ENCODE results near the gene RALGAPA2.

RALGAPA2 gene

GRCh38 chr20:20627471-20627870, 85.0 kb downstream of the RALGAPA2 start:
- no peak for DNase-seq

GRCh38 chr20:20624914-20625313, 87.5 kb downstream of the RALGAPA2 start:
- no peak for DNase-seq

- no peak for DNase-seq
These were observed 91.2 kb downstream of the RALGAPA2 start for GRCh38 chr20:20621195-20621594.

DNA sequence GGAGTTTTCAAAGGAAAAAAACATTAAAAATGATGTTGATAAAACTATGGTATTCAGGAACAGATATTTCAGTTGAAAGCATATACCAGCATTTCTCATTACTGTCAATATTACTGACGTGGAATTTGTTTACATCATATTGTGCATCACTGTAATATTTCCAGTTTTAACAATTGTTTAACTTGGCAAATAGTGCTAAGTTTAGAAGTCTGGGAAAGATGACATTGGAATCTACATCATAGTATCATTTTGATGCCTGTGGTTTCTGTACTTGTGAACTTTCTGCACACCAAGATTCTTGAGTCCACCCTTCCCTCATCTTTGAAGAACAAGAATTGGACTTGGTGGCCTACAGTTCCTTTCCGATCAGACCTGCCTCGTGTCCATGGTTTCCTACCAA, 98.1 kb downstream of the RALGAPA2 start:
- DNase-seq: no peak

GRCh38 chr20:20612251-20612650, 100.2 kb downstream of the RALGAPA2 start:
- DNase-seq: no peak

DNA sequence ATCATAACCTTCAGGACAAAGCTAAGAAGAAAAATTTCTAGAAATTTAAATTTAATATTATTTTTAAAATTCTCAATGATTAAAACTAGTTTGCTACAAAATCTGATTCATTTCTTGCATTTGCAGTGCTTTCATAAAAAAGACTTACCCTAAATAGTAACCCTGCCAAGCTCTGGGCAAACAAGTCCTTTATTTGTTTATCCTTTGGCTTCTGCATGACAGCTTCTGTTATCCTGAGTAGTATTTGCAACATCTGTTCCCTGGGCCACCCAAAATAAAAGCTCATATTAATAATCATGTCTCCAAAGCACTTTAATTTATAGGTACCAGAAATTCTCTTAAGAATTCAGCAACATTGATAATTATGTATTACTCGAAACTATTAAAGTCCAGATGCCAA, 101.3 kb downstream of the RALGAPA2 start:
- DNase-seq: no peak

- no peak for DNase-seq
These were observed 102.9 kb downstream of the RALGAPA2 start for GRCh38 chr20:20609522-20609921.

- DNase-seq: no peak
These were observed 103.8 kb downstream of the RALGAPA2 start for GRCh38 chr20:20608641-20609040.

GRCh38 chr20:20608041-20608440, 104.4 kb downstream of the RALGAPA2 start:
- no peak for DNase-seq

GRCh38 chr20:20606881-20607280, 105.6 kb downstream of the RALGAPA2 start:
- no peak for DNase-seq

GRCh38 chr20:20606050-20606449, 106.4 kb downstream of the RALGAPA2 start:
- no peak for DNase-seq

GRCh38 chr20:20604907-20605306, 107.5 kb downstream of the RALGAPA2 start:
- DNase-seq: no peak

- no peak for DNase-seq
These were observed 108.1 kb downstream of the RALGAPA2 start for GRCh38 chr20:20604357-20604756.

GRCh38 chr20:20603339-20603990, 109.0 kb downstream of the RALGAPA2 start:
- peak; percentile 38 for DNase-seq

DNA sequence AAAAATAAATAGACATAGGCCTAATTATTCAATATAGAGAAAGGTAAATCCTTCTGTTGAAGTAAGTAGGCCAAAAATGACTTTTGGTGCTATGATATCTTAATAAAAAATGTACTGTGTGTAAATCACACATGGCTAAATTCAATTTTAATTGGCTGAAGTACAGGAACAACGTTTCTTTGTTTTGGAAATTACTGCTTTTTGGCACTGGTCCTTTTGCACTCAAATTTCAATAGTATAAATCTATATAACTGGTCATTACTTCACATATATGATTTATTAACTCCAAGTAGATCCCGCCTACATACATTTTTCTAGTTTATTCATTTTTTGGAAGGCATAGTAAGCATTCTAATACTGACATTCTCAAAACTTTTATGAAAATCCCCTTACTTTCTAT, 114.5 kb downstream of the RALGAPA2 start:
- DNase-seq: no peak

GRCh38 chr20:20594171-20594530, 118.3 kb downstream of the RALGAPA2 start:
- DNase-seq: no peak

GRCh38 chr20:20593447-20594170, 118.8 kb downstream of the RALGAPA2 start:
- no peak for DNase-seq

DNA sequence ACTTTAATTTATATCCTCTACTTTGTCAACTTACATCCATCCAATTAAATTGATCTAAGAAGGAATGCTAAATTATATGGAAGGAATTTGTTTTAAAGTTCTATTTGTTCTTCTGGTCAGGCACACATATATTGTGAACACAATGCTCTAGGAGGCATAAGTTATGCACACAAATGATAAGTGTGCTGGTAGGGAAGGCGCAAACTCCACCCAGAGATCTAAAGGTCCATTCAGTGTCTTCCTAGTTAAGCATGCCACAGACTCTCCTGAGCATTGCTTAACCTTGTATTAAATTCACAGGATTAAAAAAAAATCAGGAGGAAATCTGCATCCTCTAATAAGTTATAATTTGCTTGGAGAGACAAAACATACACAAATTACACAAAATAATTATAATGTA, 127.3 kb downstream of the RALGAPA2 start:
- DNase-seq: no peak

DNA sequence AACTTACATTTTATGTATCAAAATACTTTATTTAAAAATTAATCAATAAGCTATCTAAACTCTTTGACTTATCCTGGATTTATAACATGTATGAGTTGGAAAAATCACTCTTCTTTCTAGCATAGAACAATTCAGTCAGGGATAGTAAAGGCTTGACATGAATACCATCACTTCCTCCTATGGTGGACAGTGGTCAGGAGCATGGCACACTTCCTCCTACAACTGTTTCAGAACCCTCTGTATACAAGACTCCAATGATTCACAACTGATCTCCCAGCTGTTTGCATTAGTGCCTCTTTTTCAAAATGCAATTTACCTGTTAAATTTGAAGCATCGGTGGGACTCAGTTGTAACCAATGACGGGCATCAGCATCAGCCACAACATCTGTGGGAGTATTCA, 129.7 kb downstream of the RALGAPA2 start:
- DNase-seq: no peak

DNA sequence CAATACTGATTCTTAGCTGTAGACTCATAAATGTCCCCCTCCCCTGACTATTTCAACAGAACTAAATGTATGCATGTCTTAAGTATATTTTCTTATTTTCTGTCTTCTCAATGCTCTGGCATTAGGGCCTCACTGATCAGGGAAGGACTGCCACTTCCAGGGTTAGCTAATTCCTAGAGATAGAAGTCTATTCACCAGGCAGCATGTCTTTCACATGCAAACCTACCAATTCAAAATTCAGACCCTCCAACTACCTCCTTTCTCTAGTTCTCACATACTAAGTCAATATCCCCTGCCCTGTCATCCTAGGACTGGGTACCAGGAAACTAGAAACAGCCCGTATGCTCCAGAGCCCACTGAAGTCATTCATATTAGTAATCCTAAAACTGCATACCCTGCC, 132.3 kb downstream of the RALGAPA2 start:
- no peak for DNase-seq

GRCh38 chr20:20578838-20579237, 133.6 kb downstream of the RALGAPA2 start:
- no peak for DNase-seq

DNA sequence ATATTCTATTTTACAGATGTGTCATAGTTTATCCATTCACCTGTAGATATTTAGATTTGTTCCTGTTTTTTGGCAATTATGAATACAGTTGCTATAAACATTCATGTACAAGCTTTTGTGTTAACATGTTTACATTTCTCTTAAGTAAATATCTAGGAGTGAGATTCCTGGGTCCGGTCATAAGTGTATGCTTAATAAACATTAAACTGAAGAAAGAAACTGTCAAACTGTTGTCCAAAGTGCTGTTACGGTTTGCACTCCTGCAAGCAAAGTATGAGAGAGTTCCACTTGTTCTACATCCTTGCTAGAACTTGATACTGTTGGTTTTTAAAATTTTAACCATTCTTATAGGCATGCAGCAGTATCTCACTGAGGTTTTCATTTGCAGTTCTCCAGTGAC, 138.6 kb downstream of the RALGAPA2 start:
- no peak for DNase-seq

DNA sequence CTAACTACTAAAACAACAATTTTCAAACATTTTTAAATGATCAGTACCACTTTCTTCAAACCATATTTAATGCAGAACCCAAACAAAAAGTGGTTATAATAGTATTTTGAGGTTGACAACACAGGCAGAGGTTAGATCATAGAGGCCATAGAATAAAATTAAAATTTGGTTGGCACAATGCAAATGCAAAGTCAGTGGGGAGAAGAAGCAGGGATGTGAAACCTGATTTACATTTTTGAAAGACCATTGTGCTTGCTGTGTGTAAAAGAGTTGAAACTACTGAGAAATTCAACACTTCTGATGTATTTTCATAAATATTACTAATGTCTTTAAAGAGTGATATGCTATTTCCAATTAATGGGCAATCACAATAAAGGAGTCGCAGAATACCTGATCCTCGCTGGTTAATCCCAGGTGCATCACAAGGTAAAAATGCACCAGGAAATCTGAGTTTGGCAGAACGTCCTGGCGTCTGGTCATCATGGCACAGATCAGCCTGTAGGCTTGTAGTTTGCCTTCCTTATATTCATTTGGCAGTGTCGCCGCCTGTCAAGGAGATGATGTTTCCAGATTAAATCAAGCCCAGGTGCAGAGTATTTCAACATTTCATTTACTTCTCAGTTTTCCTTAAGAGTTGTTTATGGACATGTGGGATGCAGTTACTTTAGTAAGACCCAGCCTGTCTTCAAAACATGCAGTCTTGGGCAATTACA, 141.2 kb downstream of the RALGAPA2 start:
- no peak for DNase-seq

GRCh38 chr20:20568604-20569205, 143.7 kb downstream of the RALGAPA2 start:
- no peak for DNase-seq

Measured in NK-92 treated with Interleukin-12 subunit alpha and Interleukin-12 subunit beta, amount 100 ng/mL, for 24 hours (cell line).